ENCODE measurements around the gene MED16. TPM values are rescaled to one million over a fixed set of nuclear protein-coding genes. Genes with fewer than 3 reads are reported as not detected.
"Not testable (repeated sequence)": the region's sequence is repeated elsewhere in the genome, so short reads cannot be mapped to it uniquely, and the experiment has no call there.

MED16 gene
- polyA plus RNA-seq, 3 donors = 60.6 to 71.4 (median 63.5) TPM

GRCh38 chr19:891421-892200 lies 1.4 kb downstream of the MED16 start:
- not testable (repeated sequence) for DNase-seq

GRCh38 chr19:890831-891230 lies 2.2 kb downstream of the MED16 start:
- no peak for DNase-seq

- no peak for DNase-seq
These were observed 3.2 kb downstream of the MED16 start for GRCh38 chr19:889662-890295.

GRCh38 chr19:888581-889385 lies 4.2 kb downstream of the MED16 start:
- DNase-seq = no peak

GRCh38 chr19:887599-887998 lies 5.4 kb downstream of the MED16 start:
- DNase-seq = no peak

GRCh38 chr19:887072-887471 lies 5.9 kb downstream of the MED16 start:
- DNase-seq = no peak

- DNase-seq = no peak
These were observed 7.3 kb downstream of the MED16 start for GRCh38 chr19:885536-886224.

- DNase-seq = no peak
These were observed 8.4 kb downstream of the MED16 start for GRCh38 chr19:884420-885211.

GRCh38 chr19:883661-884211 lies 9.3 kb downstream of the MED16 start:
- no peak for DNase-seq

GRCh38 chr19:882871-883497 lies 10.0 kb downstream of the MED16 start:
- DNase-seq = no peak

- no peak for DNase-seq
These were observed 11.5 kb downstream of the MED16 start for GRCh38 chr19:881385-882071.

GRCh38 chr19:879711-880438 lies 13.1 kb downstream of the MED16 start:
- DNase-seq = no peak

GRCh38 chr19:878751-879561 lies 14.0 kb downstream of the MED16 start:
- not testable (repeated sequence) for DNase-seq

- DNase-seq = not testable (repeated sequence)
These were observed 14.9 kb downstream of the MED16 start for GRCh38 chr19:877992-878660.

- DNase-seq = no peak
These were observed 16.1 kb downstream of the MED16 start for GRCh38 chr19:876780-877314.

- DNase-seq = no peak
These were observed 16.9 kb downstream of the MED16 start for GRCh38 chr19:876089-876488.

GRCh38 chr19:875265-875879 lies 17.6 kb downstream of the MED16 start:
- no peak for DNase-seq
